Cardiac muscle cell (in vitro differentiated cells and primary cell): ENCODE results near the gene RBKS. TPM values are rescaled to one million over a fixed set of nuclear protein-coding genes. Genes with fewer than 3 reads are reported as not detected.

ENCODE experiments used
- DNase-seq, 2 donors: peaks; one replicate each; pipeline versions ENCODE4 v3.0.0 to v3.0.0-alpha.2; 2010 to 2017; ENCODE audit warnings: low read depth in 1 of 2, low spot score in 1 of 2
- H3K27ac ChIP-seq: fragments of 200-600 bp; sonication (generic); 2 replicates; pipeline ENCODE4 v1.5.1; 2016
- H3K27me3 ChIP-seq: fragments of 200-600 bp; sonication (generic); 2 replicates; pipeline ENCODE4 v1.6.0; 2016; ENCODE audit warnings: control low read depth
- H3K36me3 ChIP-seq: fragments of 200-600 bp; sonication (generic); 2 replicates; pipeline ENCODE4 v1.5.1; 2016; ENCODE audit warnings: control low read depth
- H3K4me1 ChIP-seq: fragments of 200-600 bp; sonication (generic); 2 replicates; pipeline ENCODE4 v1.8.1; 2017; ENCODE audit warnings: low read depth, mild to moderate bottlenecking, mixed run types
- H3K4me3 ChIP-seq: fragments of 200-600 bp; sonication (generic); 2 replicates; pipeline ENCODE4 v1.5.1; 2016; ENCODE audit warnings: mild to moderate bottlenecking
- H3K9me3 ChIP-seq: fragments of 200-600 bp; sonication (generic); 2 replicates; pipeline ENCODE4 v1.5.1; 2017; ENCODE audit warnings: low read depth, mild to moderate bottlenecking, control low read depth
- polyA plus RNA-seq: library from polyadenylated mRNA; unstranded; fragments of >200 nt; fragmentation: Nextera tagmentation; extraction: Ambion mirVana; gene quantifications from 2 replicates; pipeline ENCODE4 v1.2.1, GENCODE V29; 2016
- total RNA-seq: library from RNA; depleted of rRNA; stranded (reverse); fragments of >200 nt; gene quantifications from 2 replicates; pipeline ENCODE4 v1.2.3, GENCODE V29; 2016
- TF ChIP-seq, protein P1 (sequence below): IDR thresholded peaks from 2 replicates; pipeline ENCODE4 v1.5.1; 2012; ENCODE audit warnings: low read depth, mild to moderate bottlenecking, low read length

RBKS gene
- total and polyA plus RNA-seq, 2 experiments from 2014 or later: 4.1 to 6.9 TPM

DNA sequence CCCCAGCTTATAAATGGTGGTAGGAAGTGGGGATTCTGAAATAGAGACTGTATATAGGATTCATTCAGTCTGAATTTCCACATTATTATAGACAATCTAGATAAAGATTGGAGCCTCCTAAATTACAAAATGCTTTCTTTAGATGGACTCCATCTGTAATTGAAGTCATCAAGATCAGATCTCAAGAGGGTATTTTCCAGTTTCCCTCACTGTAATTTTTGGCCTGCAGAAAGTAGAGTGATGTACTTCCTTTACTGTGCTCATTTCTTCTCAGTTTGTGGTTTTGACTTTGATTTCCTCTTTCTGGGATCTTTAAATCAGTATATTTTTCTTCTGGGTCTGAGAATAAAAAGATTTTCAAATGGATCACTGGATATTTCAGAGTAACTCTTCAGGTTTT, 7.5 kb upstream of the RBKS start:
- Histone ChIP-seq H3K9me3 (no peaks in the 10 kb centered on the region), H3K27ac (no peak overlapping the region), H3K27me3 (no peaks in the 10 kb centered on the region), H3K4me3 (no peak overlapping the region), H3K4me1 (no peaks in the 10 kb centered on the region), H3K36me3 (peaks cover 10% of the 10 kb centered on the region)
- TF ChIP-seq, protein P1, sequence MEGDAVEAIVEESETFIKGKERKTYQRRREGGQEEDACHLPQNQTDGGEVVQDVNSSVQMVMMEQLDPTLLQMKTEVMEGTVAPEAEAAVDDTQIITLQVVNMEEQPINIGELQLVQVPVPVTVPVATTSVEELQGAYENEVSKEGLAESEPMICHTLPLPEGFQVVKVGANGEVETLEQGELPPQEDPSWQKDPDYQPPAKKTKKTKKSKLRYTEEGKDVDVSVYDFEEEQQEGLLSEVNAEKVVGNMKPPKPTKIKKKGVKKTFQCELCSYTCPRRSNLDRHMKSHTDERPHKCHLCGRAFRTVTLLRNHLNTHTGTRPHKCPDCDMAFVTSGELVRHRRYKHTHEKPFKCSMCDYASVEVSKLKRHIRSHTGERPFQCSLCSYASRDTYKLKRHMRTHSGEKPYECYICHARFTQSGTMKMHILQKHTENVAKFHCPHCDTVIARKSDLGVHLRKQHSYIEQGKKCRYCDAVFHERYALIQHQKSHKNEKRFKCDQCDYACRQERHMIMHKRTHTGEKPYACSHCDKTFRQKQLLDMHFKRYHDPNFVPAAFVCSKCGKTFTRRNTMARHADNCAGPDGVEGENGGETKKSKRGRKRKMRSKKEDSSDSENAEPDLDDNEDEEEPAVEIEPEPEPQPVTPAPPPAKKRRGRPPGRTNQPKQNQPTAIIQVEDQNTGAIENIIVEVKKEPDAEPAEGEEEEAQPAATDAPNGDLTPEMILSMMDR: no peak
- DNase-seq: no peak

DNA sequence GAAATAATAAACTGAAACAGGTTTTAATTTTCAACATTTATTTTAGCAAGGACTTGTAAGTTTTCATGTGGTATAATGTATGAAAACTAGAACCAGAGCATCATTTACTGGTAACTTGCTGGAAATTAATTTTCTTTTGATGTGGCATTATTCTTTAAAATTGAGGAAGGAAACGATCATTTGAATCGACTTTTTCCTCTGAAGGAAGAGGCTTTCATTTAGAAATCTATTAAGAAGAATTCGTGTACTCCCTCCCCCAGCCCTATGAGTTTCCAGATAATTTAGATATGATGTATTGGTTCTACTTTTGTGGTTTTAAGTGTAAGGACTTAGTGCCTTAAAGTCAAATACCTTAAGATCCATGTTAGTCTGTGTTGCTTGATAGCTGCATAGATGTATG, 2.8 kb upstream of the RBKS start:
- Histone ChIP-seq H3K27ac (no peak overlapping the region), H3K4me1 (peaks cover 8% of the 10 kb centered on the region), H3K9me3 (no peaks in the 10 kb centered on the region), H3K27me3 (no peaks in the 10 kb centered on the region), H3K36me3 (peaks cover 5% of the 10 kb centered on the region), H3K4me3 (no peak overlapping the region)
- DNase-seq: no peak
- TF ChIP-seq, protein P1: no peak

DNA sequence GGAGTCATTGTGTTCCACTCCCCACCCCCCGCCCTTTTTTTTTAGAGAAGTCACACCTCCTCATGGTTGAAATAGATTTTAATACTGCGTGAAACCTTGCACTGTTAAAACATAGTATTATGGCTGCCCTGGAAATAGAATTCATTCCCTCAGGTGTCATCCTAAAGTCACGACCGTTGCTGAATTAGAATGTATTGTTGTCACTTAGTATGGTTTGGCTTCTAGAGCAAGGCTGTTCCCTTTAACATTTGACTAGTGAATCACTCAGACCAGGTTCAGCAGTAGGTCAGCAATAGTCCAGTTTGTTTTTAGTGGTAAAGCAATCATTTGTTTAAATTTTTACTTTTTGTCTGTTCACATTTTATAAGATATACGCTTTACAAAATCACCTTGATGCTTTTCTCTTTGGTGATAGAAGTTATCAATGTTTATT, 1.5 kb upstream of the RBKS start:
- no peak overlapping the region for H3K27ac ChIP-seq
- no peaks in the 10 kb centered on the region for H3K9me3 ChIP-seq
- DNase-seq: peak in 1 of 2 donors; percentile 27
- no peaks in the 10 kb centered on the region for H3K27me3 ChIP-seq
- peaks cover 8% of the 10 kb centered on the region for H3K4me1 ChIP-seq
- no peak overlapping the region for H3K4me3 ChIP-seq
- H3K36me3 ChIP-seq: peaks cover 3% of the 10 kb centered on the region
- TF ChIP-seq, protein P1: no peak

DNA sequence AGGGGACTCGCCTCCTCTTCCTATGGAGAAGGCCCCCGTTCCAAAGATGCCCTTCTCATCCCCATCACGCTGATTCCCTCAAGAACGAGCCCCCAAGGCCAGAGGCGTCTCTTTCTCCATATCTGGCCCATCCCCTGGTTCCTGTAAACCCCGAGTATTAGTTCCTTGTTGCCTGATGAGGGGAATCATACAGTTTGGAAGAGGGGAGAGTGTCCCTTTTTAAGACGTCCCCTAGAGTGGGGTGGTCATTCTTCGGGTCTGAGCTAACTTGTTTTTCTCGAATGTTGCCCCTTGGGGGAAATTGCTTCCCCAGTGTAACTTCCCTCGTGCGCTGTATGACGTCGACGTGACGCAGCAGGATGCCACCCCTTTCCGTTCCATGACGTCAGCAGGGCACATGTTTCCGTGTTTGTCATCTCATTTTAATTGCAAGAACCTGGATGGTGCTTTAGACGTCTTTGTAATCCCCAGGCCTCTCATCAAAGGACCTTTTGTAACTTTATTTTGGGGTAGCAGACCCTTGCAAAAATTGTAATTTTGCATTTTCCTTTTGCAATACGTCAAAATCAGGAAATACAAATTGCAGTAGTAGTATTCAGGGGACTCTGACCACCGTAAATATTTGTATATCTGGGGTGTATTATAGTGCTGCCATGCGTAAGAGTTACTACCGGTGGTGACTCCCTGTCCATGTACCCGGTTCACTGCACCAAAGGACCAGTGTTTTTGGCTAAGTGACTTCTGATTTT, 911 bp upstream of the RBKS start:
- Histone ChIP-seq H3K36me3 (no peaks in the 10 kb centered on the region), H3K9me3 (no peaks in the 10 kb centered on the region), H3K27me3 (no peaks in the 10 kb centered on the region), H3K4me3 (peak overlapping the region; percentile 91), H3K4me1 (peaks cover 8% of the 10 kb centered on the region), H3K27ac (peak overlapping the region; percentile 99)
- peak; percentile 27 to 93 for DNase-seq
- TF ChIP-seq, protein P1: no peak

DNA sequence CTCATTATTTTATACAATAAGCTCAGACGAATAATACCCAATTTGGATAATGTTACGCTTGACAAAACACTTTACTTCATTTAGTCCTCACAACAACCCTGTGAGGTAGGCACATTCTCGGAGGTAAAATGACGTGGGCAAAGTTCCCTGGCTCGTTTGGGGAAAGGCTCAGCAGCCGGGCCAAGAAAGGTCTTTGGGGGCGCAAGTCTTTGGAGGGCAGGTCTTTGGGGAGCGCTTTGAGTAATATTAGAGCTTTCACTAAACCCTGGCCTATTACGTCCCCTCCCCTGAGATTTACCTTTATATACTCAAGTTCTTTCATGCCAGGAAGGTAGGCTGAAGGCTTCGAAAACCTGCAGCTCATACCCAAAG, 427 bp downstream of the RBKS start:
- H3K4me3 ChIP-seq: peak overlapping the region; percentile 91
- no peaks in the 10 kb centered on the region for H3K9me3 ChIP-seq
- H3K27ac ChIP-seq: peak overlapping the region; percentile 99
- TF ChIP-seq, protein P1: no peak
- no peaks in the 10 kb centered on the region for H3K36me3 ChIP-seq
- peak in 1 of 2 donors; percentile 21 for DNase-seq
- peaks cover 8% of the 10 kb centered on the region for H3K4me1 ChIP-seq
- H3K27me3 ChIP-seq: no peaks in the 10 kb centered on the region
